ENCODE measurements around the gene EPHX1.
A peak's percentile ranks its signal among the peaks of the same experiment; 100 is the strongest.
"Not testable (repeated sequence)": the region's sequence is repeated elsewhere in the genome, so short reads cannot be mapped to it uniquely, and the experiment has no call there.

Gene EPHX1

DNA sequence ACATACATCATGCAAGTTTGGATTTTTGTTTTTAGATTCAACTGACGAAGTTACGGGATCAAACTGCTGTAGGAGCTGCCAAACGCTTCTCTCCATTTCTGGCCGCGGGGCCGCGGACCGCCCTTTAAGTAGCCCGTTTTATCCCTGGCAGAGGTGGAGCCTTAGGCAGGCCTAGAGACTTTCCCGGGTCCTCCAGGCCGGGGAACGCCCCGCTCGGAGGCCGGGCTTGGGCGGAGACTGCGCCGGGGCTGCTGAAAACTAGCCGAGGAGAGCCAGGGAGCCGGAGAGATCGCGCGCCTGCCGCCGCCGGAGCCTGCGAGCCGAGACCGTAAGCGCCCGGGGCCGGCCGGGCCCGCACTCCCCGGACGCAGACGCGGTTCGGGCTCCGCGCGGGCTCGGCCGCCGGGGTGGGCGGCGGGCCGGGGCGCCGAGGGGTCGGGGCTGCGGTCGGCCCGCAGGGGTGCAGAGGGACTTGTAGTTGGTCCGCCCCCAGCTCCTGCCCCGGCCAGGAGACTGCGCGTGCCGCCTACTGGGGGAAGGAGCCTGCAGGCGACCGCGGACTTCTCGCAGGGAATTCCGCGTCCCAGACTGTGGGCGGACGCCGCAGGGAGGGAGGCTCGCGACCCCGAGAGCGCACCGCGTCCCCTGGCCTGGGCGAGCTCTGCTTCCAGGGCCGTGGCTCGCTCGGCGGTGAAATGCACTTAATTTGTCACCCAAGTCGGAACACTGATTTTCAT lies at the start of gene EPHX1:
Gene EPHX1 (plus strand): TSS at position 283 of the 737 bp plus-strand sequence. CDS start 18,606 bp downstream, outside the sequence.
- no peak for DNase-seq

DNA sequence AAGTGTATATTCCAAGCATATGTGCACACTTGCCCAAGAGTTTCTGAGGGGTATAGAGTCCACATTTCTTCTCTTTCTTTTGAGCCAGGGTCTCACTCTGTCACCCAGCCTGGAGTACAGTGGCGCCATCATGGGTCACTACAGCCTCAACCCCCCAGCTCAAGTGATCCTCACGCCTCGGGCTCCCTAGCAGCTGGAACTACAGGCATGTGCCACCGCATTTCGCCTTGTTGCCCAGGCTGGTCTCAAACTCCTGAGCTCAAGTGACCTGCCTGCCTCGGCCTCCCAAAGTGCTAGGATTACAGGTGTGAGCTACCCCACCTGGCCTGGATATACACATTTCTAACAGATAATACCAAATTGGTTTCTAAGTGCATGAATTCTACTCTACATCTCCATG lies 49.4 kb upstream of the EPHX1 start:
- DNase-seq, result no peak

DNA sequence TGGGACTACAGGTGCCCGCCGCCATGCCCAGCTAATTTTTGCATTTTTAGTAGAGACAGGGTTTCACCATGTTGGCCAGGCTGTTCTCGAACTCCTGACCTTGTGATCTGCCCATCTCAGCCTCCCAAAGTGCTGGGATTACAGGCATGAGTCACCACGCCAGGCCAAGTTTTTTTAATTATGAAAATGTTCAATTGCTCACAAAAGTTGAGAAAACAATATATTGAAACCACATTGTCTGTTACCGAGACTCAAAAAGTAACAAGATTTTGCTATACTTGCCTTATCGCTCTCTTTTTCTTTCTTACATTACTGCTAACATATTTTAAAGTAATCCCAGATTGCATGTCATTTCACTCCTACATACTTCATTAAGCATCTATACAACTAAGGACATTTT lies 48.5 kb upstream of the EPHX1 start:
- not testable (repeated sequence) for DNase-seq

DNA sequence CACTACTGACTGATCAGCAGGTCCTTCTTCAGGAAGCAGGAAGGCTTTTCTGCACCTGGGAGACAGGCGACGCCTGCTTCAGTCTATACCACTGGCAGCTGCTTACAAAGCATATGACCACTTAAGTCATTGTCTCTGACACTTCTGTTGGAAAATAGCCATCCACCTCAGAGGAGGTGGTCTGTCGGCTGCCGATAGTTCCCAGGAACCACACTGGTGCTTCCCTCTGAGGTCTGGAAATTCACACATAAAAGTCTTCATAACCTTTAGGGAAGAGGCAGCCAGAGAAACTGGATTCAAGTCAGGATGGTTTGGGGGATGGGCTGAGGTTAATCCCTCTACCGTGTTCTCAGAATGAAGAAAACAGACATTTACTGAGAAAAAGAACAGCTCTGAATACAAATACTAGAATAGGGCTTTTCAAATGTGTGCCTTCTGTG lies 47.9 kb upstream of the EPHX1 start:
- DNase-seq, result no peak

DNA sequence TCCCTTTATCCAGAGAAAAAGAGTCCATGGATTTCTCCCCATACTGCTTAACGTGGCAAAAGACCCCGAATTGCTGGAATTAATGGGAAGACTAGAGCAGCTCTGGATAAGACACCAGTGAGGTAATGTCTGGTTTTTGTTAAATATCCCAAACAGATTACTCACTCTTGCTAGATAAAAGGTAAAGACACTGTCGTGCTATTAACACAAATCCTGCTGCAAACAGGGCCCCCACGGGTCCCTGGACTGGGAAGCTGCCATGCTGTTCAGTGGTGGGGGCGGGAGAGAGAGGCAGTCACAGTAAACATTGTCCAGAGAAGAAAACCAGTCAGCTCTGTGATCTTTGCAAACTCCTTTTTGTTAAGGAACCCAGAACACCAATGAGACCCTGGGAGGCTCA lies 47.5 kb upstream of the EPHX1 start:
- DNase-seq, result no peak

DNA sequence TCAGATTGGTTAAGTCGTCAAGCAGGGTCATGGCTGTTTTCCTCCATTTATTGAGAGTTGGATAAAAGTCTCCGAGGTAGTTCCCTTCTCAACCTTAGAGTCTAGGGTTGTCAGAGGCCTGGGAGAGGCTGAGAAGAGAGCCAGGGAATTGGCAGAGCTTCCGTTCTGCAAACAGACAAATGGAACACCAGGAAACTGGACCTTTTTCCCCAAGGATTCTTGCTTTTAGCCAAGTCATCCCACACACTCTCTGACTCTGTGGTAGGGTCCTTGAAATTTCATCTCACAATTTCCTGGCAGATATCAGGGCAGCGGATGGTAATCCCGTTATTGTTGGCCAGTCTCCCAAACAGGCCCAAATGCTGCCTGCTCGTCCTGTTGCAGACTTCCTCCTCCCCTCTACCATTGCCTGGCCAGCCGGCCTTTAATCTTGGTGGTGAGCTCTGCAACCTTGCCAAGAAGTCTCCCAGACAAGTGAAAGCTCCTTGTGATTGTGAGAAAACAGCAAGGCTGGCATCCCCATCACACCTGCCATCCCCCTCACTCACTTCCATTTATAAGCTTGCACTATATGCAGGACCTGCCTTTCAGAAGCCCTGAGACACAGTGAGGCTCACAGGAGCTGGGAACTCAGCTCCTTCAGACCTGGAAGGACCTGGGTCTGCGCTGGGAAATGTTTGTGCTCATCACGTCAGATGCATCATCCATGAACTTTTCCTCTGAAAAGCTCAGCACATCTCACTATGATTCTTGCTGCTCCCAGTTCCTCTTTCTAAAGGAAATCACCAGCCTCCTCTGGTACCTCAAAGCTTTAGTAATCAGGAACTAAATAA lies 46.0 kb upstream of the EPHX1 start:
- DNase-seq, result no peak

DNA sequence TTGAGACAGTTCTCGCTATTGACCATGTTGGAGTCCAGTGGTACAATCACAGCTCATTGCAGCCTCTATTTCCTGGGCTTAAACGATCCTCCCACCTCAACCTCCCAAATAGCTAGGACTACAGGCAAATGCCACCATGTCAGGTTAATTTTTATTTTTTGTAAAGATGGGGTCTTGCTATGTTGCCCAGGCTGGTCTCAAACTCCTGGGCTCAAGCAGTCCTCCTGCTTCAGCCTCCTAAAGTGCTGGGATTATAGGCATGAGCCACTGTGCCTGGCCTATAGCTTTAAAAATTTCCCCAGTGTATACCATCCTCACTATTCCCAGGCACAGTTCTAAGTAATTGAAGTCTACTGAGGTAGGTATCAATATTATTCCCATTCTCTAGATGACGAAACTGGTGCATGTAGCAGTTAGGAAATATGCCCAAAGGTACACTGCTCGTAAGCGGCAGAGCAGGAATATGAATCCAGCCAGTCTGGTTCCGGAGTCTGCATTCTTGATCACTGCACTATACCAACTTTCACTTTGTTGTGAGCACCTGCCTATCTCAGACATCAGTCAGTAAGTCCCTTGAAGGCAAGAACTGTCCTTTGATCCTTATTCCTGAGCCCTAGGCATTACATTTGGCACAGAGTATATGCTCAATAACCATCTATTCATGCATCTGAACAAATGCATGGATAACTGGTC lies 43.8 kb upstream of the EPHX1 start:
- DNase-seq, result no peak

DNA sequence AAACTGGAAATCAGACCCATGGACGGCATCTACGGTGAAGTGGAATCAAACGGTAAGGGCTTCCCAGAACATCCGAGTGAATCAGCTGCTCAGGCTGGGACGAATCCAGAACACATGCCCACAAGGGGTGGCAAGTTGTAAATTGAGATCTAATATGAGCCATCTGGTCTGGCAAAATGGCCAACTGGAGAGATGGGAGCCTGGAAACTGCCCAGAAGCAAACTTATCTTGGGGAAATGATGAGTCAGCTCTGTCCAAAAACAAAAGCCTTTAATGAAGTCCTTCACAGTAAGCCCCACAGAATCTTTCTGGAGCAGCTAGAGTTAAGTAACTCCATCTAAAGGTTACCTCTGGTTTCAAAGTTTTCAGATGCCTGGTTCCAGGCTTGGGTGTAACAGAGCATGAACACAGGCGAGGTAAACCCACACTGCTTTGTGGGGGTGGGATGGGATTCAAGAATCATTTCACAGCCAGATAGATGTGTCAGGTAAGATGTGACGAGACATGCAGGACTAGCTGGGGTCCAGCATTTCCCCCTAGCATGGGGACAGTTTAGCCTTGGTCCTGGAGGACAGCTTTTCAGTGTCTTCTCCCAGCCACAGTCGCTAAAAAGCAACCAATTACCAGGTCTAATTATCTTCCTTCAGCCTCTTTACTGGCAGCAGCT lies 42.8 kb upstream of the EPHX1 start:
- no peak for DNase-seq

DNA sequence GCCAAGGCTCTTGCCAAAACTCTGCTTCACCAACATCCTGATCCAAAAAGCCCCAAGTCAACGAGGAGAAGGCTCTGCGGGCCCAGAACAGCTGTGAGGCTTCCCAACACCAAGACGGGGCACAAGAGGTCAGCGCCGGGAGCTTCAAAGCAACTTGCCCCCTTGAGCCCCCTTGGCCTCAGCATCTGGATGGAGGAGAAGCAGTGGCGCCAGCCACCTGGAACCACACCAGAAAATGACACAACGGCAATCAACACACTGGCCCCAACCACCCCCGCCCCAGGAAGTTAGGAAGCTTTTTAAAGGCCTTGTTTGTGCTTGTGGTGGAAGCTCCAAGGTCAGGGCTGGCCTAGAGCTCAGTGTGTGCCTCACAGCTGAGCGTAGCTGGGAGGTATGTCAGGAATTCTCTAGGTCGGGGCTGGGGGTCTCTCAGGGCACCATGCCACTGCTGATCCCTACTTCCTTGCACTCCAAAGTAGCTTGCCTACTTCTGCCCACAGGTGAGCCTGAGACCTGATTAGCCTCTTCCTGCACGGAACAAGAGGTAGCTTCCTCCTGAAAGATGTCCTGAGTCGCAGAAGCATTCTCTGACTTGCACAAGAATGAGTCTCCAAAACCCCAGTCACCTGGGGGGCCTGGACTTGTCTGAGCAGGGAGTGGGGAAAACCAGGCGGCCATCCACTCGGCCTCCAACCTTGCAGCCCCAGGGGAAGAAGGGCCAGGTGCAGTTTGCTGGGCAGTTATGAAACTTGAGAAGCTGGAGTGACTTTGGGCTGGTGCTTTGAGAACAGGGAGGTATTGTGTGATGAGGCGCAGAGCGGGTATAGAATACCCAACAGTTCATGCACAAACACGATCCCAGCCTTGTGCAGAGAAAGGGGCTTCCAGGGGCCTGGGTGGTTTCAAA lies 42.0 kb upstream of the EPHX1 start:
- DNase-seq, result no peak

DNA sequence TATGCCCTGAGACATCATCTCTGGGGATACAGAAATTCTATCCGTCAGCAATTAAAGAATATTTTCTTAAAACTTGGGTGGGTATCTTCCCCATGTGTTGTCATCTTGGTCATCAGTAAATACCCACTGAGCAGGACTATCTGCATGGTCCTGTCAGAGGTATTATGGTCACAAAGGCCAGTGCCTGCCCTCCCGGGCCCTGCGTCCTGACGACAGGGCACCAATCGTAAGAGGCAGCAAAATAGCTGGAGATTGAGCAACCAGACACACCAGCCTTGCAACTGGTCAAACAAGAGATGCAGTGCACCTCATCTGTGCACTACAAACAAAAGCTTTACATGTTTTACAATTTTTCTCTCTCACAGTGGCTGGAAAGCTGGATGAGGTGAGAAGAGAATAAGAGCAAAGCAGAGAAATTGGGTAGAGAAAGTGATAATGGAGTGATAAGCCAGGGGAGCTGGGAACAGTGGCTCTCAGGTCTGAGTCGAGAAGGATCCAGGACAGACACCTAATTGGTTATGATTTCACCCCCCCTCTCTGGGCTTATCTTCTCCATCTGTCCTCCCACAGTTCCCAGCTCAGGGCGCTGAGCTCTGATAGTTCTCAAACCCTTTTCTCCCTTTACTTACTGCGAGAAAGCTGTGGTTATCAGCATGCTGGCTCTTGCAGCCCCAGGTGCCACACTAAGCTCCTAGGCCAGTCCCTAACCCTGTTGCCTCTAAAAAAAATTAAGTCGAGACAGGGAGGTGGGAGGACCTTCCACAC lies 41.1 kb upstream of the EPHX1 start:
- DNase-seq, result no peak

DNA sequence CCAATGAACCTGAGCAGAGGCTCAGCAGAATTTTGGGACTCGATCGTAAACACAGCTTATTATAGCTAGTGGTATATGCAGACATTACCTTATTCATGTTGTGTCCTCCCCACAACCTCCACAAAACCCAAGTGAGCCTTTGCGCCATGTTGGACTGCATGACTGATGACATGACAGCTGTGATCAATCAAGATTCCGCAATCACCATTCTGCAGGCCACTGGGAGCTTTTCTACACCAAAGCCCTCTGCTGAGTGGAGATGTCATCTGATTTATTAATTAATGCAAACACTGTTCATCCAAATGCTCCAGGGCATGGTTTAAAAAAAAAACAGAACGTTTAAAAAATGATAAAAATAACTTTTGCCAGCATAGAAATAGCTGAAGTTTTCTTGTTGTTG lies 40.2 kb upstream of the EPHX1 start:
- no peak for DNase-seq

DNA sequence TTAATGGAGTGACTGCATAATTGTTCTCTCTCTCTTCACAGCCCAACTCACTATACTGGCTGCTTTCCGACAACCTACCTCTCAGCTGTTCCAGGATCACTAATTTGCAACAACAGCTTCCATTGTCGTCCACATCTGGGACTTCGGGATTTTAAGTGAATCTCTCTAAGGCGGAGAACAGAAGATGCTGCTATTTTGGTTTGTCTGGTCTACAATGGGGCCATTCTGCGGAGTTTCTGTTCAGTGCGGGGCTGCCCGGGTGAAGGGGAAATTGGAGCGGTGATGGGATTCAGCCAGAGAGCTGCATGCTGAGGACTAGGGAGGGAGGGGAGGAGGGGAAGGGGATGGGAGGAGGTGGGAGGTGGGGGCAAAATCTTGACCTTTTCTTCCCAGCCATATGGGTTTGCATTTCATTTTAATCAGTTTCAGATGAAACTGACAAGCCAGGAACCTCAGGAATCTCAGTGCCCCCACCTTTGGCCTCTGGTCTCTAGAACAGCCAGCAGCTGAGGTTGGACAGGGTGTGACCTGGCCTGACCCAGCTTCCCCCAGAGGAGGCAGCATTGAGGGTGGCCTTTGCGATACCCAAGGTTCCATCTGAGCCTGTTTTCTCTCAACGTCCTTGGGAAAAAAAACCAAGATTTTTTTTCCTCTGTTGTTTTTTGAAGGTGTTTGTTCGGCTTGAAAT lies 39.2 kb upstream of the EPHX1 start:
- no peak for DNase-seq

DNA sequence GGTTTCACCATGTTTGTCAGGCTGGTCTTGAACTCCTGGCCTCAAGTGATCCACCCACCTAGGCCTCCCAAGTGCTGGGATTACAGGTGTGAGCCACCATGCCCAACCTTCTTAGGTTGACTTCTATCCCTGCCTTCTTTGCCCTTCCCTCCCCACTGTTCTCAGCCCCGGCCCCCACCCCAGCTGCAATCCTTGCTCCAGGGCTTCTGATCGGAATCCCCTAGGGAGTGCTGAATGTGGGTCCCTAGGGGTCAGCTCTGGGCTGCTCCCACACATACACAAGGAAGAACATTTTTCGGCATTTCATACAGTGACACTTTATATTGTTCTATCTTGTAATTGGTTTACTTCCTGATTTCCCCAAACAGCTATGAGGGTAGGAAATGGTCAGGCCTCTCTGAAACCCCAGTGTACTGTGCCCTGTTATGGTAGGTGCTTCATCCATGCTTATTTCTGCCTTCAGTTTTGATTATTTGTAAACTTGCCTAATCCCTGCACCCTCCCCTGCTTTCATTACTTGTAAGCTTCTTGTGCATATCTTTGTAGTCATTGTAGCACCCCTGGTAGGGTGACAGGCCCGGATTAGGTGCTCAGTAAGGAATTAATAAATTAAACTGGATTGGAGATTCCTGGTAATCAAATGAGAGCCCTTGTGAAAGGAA lies 38.1 kb upstream of the EPHX1 start:
- no peak for DNase-seq

DNA sequence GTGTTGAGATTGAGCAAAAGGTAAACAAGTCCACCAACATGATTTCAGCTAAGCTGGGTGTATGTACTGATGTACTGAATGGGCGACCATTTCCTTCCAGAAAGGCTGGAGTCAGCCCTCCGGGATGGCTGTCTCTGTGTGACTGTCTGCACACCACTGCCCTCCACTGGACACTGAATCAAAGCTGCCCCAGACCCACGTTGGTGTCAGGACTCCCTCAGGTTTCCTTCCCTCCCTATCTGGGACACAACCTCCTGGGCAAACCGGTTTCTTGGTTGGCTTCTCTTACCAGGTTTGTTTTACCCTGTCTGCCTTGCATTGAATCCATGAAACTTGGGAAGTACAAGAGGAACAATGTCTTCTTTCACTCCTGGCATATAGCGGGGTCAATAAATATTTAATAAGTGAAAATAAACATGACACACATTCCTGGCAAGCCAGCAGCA lies 37.6 kb upstream of the EPHX1 start:
- peak; percentile 58 for DNase-seq

DNA sequence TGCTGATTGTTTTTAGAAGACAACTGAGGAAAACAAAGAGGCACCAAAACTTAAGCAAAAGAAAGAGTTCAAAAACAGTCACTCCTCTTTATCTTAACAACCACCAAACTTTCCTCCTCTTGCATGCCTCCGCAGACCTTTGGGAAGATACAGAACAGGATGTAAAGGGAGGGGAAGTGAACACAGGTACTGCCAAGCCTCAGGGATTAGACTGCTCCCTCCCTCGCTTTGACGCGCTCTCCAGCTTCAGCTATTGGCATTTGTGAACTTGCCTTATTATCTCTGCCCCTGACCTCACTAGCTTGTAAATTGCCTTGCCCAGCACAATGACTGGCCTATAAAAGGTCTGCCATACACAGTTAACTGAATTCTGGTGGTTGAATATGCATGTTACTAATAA lies 37.1 kb upstream of the EPHX1 start:
- no peak for DNase-seq

DNA sequence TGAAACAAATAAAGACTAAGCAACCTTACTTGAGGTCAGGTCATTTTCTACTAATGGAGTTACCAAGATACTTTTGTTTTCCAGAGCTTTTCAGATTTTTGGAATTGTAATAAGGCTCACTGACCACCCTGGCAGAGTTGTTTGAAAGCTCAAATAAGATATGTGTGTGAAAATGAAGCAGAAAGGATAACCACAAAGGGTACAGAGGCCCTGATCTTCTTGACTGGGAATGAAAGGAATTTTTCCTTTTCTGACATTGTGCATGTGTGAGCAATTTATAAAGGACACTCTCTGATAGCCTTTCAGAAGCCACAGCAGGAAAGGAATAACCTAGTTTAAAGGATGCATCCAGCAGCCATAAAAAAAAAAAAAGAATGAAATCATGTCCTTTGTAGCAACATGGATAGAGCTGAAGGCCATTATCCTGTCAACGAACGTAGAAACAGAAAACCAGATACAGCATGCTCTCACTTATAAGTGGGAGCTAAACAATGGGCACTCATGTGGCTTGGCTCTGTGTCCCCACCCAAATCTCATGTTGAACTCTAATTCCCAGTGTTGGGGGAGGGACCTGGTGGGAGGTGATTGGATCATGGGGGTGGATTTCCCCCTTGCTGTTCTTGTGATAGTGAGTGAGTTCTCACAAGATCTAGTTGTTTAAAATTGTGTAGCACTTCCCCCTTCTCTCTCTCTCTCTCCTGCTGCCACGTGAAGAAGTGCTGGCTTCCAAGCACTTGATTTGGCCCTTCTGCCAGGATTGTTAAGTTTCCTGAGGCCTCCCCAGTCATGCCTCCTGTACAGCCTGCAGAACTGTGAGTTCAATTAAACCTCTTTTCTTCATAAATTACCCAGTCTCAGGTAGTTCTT lies 35.4 kb upstream of the EPHX1 start:
- DNase-seq, result no peak

DNA sequence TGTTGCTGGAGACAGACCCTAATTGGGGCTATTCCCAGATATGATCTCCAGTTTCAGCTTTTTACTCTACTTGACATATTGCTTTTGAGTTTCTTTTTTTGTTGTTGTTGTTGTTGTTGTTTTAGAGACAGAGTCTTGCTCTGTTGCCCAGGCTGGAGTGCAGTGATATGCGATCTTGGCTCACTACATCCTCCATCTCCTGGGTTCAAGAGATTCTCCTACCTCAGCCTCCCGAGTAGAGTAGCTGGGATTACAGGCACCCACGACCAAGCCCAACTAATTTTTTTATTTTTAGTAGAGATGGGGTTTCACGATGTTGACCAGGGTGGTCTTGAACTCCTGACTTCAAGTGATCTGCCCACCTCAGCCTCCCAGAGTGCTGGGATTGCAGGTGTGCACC lies 33.6 kb upstream of the EPHX1 start:
- no peak for DNase-seq

DNA sequence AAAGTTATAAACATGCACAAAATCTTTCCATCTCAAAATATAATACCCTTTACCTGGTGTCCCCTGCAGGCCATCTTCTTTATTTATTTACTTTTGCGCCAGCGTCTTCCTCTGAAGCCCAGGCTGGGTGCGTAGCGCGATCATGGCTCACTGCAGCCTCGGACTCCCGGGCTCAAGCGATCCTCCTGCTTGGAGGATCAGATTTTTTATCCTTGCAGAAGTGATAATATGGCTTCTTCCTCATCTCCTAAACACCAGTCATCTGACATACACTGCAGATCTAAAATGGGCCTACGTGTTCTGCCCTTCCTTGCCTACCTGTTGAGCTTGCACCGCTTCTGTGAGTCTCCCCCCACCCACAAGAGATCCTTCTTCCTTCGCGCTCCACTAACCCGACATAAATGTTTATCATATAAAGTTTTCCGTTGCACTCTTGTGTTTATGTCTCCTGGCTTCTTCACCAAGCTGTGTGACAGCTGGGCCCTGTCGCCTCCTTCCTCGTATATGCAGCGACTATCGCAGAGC lies 32.8 kb upstream of the EPHX1 start:
- DNase-seq, result no peak

Data from NK-92 treated with Interleukin-12 subunit alpha and Interleukin-12 subunit beta, amount 100 ng/mL, for 24 hours (cell line).